HG03439 (cell line): ENCODE measurements around the gene ITSN1.

ENCODE experiments used
- ATAC-seq: cut with Tn5 transposase; IDR thresholded peaks from one replicate; pipeline ENCODE4 v1.9.1; 2021; ENCODE audit warnings: mild to moderate bottlenecking, moderate library complexity; ENCODE audit not compliant: unreplicated experiment

ITSN1 gene

DNA sequence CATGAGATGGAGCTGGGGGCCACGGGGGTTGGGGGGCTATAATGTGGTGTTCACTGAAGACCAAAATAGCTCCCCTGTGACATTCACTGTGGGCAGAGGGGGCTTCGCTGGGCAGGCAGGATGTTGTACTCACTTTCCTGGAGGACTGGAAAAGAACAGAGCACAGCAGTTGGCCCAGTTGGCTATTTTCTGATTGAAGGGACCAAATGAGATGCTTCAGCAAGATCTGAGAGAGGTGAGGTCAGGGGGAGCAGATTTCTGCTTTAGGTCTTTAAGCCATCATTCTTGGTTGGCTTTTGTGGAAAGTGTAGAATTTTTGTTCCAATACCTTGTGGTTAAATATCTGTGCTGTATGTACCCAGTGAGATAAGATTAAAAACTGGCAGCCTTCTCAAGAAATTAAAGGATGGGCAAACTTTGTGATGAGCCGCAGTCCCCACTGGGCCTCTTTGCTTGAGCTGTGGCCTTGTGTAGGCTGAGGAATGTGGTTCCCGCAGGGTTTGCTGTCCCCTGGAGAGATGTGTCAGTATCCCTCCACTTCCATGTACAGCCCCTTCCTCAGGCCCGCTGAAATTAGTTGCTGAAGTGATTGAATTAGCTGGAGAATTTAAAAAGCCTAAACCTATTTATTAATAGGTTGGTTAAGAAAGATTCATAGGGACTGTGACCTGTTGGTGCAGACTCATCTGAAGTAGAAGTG, 192.7 kb downstream of the ITSN1 start:
- ATAC-seq, result no peak

DNA sequence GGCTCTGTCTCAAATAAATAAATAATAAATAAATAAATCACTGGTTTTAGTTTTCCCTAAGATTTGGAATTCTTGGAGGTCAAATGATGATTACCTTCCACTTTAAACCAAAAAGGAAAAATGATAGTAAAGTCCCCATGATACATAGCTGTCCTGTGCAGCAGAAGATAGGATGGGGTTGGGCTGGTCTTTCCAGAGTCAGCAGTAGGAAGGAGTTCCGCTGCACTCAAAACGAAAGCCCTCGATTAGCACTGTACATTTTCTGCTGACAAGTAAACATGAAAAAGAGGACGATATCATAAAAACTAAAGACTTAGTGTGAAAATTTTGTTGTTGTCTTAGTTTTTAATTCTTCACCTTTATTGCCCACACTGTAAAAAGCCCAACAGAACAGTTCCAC, 193.6 kb downstream of the ITSN1 start:
- no peak for ATAC-seq

DNA sequence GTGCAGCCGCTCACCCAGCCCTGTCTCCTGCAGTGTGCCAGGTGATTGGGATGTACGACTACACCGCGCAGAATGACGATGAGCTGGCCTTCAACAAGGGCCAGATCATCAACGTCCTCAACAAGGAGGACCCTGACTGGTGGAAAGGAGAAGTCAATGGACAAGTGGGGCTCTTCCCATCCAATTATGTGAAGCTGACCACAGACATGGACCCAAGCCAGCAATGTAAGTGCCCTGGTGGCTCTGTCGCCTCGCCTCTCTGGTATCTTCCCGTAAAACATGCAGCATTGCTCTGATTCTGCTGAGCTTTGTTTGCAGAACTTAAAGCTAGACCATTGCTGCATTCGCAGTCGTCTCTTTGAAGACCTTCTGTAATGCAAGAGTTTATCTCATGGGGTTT, 194.1 kb downstream of the ITSN1 start:
- ATAC-seq, result no peak

DNA sequence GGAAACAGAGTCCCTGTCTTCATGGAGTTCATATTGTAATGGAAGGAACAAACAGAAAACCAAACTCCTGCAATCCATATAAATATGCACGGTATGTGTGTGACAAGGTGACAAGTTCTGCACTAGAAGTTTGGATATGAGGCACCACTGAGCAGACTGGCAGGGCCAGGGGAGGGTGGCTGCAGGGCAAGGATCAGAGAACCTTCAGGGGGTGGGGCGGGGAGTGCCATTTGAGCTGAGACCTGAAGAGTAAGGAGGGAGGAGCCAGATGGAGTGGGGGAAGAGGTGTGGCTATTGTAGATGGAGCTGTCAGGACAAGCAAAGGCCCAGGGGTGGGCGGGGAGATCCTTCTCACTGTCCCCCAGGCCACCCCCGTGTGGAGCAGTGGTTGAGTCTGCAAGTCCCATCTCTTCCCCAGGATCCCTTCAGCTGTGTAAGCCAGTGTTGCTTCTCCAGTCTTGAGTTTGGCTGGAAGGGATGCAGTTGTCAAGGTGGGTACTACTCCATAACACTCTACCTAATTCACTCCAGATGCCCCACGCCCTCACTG, 196.9 kb downstream of the ITSN1 start:
- ATAC-seq, result no peak

DNA sequence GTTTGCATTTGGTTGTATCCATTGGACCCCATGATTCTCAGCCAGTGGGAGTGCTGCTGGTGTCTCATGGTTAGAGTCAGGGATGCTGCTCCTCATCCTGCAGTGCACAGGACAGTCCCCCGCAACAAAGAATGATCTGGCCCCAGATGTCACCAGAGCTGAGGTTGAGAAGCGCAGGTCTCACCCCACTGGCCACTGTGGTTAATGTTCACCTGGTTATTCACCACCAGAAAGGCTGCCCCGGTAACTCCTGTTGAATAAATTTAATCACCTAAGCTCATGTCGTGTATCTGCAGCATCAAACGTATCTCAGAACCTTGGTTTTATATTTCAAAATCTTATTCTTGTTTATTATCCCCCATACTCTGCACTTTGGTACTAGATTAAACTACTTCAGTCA, 197.5 kb downstream of the ITSN1 start:
- ATAC-seq, result no peak

DNA sequence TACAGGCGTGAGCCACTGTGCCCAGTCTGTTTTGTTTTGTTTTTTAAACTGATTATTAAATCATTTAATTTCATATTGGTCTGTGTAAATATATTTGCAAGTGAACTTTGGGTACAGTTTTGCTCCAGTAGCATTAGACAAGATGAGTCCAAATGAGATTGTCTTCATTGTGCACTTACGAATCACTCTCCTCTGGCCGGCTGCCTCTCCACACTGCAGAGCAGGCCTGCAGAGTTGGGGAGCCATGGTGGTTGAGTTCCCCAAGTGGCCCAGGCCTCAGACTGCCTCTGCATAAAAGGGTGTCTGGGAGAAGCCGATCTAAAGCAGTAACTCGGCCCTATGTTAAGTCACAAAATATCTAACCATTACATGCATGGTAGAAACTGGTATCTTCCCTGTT, 198.5 kb downstream of the ITSN1 start:
- ATAC-seq, result no peak

DNA sequence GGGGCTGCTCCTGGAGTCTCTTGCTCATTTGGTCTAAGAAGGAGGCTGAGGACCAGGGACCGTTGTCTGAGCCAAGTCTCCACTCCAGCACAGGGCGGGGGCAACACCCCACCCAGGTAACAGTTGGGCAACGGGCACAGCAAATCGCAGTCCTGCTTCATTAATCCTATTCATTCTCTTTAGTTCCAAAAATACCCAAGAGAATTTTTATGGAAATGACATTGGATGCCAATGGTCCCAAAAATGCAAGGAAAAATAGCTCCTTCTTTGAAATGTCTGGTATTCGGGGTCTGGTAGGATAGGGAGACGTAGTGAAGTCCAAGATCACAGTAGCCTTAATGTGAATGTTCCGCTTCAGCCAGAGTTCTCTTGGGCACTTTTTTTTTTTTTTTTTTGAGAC, 199.3 kb downstream of the ITSN1 start:
- no peak for ATAC-seq

DNA sequence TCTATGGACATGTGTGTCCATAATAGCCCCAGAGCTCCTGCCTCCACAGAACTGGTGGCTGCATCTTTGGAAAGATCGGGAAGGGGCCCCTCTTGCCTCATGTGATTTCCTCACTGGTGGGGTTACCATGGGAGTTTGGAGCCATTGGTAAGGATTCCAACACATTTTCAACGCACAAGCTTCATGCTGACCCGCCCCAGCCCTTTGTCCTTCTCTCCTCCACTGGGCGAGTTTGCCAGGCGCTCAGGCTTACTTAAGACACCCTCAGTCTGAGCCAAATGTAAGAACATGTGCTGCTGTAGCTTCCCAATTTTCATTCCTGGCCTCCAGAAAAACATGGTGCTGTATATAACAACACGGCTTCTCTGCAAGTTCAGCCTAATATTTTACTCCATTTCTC, 200.9 kb downstream of the ITSN1 start:
- ATAC-seq, result no peak

DNA sequence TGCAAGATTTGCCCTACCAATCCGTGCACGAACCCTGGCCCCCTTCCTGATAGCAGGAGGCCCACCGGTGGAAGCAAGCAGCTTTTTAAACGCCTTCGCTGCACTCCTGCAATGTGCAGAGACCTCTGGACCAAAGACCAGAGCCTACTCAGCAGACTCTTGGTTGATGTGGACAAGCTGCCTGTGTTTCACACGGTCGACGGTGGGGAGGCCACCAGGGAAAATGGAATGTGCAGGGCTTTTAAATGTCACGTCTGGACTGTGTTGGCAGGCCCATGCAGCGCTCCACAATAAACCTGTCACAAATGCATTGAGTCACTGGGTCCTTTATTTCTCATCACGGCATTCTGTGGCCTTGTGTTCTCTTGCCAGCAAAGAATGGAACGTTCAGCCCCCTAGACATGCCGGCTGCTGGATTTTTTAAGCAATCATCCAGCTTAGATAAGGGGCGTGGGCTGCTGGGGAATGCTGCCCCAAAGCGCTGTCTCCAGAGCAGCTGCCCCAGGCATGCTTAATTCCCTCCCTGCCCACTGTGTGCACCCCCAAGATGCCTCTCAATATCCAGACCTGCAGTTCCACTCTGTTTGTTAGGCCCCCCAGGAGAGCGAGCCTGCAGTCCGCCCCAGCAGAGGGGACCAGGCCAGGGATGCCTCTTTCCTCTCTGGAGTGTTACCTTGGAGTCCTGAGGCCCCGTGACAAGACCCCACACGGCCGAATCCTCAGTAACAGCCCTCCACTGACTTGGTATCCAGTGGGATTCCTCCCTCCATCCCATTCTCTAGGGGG, 202.0 kb downstream of the ITSN1 start:
- ATAC-seq, result no peak

DNA sequence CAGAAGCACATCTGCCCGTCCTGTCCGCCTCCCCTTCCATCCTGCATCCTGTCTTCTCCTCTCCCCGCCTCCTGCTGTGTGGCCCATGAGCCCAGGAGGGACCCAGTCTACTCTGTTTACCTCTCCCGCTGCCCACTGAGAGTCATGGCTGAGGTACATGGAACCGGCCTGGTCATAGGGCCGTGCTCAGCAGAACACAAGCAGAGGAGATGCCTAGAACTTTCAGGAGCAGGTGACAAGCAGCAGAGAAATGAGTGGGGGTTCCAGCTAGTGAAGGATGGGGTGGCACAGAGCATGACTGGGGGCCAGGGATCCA, 202.5 kb downstream of the ITSN1 start:
- ATAC-seq, result no peak

DNA sequence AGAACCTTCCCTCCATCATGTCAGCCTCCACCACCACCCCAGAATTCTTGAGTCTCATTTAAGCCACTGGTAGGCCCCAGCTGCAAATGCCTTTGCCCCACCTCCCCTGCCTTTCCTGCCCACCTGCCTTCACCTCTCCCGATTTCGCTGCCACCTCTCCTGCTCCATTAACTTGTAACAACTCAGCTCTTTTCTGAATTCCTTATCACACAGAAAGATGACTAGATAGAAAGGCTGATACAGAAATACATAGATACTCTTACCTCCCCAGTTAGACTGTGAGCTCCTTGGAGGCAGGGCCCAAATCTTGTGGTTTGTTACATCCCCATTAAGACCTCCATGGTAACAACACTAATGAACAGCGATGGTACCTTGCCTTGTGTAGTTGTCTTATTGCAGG, 203.8 kb downstream of the ITSN1 start:
- no peak for ATAC-seq

DNA sequence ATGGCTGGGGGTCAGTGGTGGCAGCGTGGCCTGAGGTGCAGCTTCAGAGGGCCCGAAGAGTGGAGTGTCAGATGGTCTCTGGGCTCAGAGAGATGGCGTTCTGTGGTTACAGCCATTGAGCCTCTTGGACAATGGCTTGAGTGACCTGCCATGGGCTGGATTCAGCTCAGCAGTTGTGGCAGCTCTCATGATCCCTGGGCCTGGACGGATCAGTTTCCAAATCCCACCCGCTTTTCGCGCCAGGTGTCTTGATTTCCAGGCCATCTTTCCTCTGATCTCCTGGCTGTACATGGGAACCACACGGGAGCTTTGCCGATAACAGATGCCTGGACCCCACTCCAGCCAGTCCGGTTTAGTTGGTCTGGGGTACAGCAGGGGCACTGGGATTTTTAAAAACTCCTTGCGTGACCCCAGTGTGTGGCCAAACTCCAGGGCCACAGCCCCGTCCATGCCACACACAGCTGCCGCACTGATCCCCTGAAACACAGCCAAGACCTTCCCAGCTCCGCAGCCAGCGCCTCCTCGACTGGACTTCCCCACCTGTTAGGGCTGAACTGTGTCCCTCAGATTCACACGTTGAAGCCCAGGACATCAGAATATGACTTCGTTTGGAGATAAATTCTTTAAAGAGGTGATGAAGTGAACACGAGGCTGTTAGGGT, 205.4 kb downstream of the ITSN1 start:
- ATAC-seq, result no peak

DNA sequence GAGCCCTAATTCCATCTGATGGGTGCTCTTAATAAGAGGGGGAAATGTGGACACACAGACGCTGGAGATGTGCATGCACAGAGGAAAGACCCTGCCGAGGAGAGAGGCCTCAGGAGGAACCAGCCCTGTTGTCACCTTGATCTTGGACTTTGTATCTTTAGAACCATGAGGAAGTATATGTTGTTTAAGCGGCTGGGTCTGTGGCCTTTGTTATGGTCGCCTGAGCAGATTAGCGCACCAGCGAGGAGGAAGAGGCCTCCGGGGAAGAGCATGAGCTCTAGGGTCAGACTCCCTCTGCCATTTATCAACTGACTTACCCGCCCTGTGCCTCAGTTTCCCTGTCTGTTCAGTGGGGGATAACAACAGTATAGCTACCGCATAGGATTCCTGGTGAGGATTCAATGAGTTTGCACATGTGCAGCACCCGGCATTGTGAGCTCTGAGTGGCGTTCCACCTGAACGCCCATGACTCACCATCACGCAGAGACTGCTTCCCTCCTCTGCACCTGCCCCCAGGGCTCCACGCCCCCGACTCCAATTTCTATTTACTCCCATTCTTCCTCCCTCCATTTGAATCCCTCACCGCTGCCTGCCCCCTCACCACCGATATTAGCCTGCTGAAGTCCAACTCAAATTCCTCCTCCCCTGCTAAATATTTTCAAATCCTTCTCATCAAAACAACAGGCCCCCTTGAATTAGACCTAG, 206.1 kb downstream of the ITSN1 start:
- no peak for ATAC-seq

DNA sequence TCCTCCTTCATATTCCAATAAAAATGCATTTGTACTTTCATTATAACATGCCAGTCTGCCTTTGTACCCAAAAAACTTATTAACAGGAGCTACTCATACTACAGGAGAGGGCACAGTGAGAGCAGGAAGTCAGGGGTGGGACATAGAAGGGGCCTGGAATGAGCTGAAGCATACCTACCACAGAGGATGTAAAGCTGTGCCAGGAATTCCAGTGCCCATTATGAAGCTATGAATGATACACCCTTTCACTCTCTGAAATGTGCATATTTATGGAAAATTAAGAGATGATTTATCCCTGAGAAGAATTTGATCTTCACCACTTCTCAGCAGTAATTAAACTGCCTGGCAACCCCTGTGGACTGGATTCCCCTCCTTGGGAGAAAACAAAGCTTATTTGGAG, 207.5 kb downstream of the ITSN1 start:
- ATAC-seq, result no peak

DNA sequence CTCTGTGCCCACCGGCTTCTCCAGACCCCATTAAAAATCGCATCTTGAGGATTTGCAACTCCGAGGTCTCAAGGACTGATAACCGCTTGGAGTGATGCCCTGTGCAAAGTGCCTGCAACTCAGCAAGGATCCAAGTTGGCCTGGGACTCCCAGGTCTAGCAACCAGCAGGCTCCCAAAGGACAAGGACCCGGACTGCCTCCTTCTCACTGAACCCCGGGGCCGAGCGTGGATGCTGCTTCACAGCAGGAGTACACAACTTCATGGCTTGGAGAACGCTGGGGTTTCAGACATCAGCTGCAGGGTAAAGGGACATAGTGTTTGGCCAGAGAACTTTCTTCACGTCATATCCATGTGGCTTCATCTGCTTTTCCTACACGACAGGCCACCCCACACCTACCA, 208.1 kb downstream of the ITSN1 start:
- ATAC-seq, result no peak

DNA sequence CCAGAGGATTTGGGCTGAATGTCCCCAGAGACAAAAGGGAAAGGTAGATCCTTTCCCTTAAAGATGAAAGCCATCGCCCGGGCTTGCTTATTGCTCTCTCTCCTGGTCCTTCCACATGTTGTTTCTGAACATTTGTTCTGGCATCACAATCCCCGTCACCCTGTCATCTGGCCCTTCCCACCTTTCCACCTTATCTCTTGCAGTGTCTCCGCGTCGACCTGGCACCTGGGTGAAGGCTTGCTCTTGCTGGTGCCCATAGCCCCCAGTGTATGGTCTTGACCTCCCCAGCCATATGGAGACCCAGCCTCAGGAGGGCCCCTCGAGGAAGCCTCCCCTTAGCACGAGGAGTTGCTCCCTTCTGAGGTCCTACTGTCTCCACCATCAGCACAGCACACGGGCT, 208.7 kb downstream of the ITSN1 start:
- no peak for ATAC-seq

DNA sequence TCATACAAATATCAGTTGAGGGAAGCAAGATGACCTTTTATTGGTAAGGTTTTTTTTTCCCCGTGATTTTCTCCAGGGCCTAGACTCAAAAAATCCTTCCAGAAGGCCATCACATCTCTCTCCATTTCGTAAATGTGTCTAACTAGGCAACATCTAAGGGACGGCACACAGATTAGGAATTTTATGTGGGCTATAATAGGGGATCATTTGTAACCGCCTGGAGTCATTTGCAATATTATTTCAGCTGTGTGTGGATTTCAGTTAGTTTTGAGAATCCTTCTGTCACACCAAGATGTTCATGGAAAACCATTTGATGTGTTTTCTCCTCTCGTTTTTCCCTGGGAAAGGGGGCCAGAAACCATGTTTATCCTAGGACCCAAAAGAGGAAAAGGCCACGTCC, 210.2 kb downstream of the ITSN1 start:
- ATAC-seq, result no peak

DNA sequence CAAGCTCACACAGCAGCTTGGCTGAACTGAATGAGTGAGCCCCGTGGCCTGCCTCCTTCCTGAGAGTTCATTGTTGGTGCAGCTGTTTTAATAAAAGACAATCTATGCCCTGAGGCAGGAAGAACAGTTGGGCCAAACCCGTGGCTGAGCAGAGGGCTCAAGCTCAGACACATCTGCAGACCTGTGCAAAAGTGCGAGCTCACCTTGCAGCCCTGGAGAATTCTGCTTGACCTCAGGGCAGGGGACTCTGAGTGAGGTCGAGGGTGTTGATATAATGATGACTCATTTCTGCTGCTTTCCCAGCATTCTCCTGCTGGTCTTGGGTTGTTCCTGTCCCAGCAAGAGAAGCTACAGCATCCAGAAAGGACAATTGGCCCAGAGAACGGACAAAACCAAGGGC, 212.3 kb downstream of the ITSN1 start:
- no peak for ATAC-seq

DNA sequence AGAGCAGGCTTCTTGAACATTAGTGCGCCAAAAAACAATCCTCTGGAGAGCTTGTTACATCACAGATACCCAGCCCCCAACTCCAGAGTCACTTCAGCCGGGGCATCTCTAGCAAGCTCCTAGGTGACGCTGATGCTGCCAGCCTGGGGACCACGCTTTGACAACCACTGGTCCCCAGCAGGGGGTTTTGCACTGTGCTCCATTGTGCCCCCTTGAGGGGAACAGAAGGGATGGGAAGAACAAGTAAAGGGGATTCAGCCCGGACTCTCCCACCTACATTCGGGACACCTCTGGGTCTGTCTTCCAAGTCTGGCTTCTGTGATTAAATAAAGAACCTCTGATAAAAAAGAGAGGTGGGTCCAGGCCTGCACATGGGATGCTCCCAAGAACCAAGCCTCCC, 212.9 kb downstream of the ITSN1 start:
- ATAC-seq, result no peak

DNA sequence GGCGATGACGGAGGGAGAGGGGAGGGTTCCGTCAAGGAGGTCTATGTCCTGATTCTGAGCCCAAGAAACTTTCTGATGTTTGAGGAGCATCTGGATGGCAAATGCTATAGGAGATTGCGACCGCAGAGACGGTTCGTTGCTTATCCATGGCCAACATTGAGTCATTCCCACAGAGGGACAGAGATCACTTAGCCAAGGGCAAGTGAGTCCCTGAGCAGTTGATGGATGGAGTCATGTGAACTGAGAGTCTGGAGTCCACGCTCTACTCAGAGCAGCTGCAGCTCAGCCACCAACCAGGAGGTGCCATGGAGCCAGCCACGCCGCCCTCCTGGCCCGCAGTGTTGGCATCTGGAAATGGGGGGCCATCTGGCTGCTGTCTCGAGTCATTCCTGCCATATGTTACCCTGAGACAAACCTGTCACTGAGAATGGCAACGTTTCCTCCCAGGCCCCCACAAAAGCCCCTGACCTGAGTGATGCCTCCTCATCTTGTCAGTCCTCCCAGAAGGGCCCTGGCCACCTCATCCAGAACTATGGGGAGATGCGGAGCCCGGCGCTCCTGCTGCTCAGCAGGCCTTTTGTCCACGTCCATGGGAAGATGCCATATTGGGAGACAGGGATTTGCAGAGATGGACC, 214.7 kb downstream of the ITSN1 start:
- ATAC-seq, result no peak
